ENCODE measurements around the gene CRYM.

DNA sequence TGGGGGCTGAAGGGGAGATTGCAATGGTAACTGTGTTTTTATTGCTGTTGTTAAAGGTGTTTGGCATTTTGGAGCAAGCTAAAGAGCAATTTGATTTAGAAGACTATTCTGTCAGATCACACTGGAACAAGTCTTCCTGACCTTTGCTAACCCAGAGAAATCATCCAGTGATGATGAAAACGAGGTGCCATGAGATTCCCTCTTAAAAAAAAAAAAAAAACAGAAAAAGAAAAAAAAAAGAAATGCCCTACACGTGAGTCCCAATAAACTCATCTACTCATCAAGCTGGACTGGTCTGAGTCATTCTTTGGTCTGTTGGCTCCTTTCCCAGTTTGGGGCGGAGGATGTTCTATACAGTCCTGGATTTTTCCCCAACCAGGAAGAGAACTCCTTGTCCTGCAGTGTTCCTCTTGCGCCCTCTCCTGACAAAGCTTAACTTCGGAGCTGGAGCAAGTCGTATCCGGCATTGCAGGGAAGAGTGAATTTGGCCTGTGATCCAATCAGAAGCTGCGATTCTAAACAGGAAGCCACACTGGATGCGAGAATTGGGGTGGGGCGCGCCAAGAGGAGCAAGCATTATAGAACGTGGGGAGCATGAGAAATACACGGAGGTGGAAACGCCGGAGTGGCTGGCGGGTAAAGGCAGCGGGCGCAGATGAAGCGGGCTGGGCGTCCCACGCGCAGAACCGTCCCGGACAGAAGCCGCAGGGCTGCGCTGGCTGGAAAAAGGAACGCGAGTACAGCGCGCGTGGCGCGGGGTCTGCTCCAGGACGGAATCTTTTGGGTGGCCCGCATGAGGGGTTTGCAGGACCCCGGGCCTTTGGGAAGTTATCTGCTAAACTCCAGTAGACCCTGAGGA lies 22.4 kb upstream of the CRYM start:
- TF ChIP-seq POLR2A (IDR thresholded peaks at IDR 0.05; ENCODE audit: low read depth, low read length) (no peak), POLR2AphosphoS5 (IDR thresholded peaks at IDR 0.05; ENCODE audit: low read depth, low read length) (no peak), TAF1 (IDR thresholded peaks at IDR 0.05; ENCODE audit: borderline replicate concordance, low read depth, low read length) (no peak)
